Activated CD8-positive, alpha-beta memory T cell treated with anti-CD3 and anti-CD28 coated beads, Interleukin-2, amount 10 ng/mL, durations not matched to agents 7 days and 5 days (primary cell): ENCODE measurements around the gene CFAP92. TPM values are rescaled to one million over a fixed set of nuclear protein-coding genes. Genes with fewer than 3 reads are reported as not detected.
A peak's percentile ranks its signal among the peaks of the same experiment; 100 is the strongest.

Source experiments
- ATAC-seq: fragments of 150-1000 bp; cut with Tn5 transposase; one replicate; pipeline ENCODE4 v1.10.0; 2021; ENCODE audit warnings: moderate library complexity
- CTCF ChIA-PET: fragments of 350-600 bp; sonication (Branson Sonifier 250); formaldehyde crosslinking; loops from one replicate; lab custom pipeline; 2021; ENCODE audit warnings: antibody characterized with exemption; lab: Charles Lee
- DNase-seq: peaks from one replicate; pipeline ENCODE4 v3.0.0-alpha.2; 2020
- H3K27ac Mint-ChIP-seq: one replicate; pipeline ENCODE4 v1.8.0; 2021; ENCODE audit warnings: mild to moderate bottlenecking, mixed read lengths
- H3K27me3 Mint-ChIP-seq: one replicate; pipeline ENCODE4 v1.8.0; 2021; ENCODE audit warnings: mixed read lengths
- H3K36me3 Mint-ChIP-seq: one replicate; pipeline ENCODE4 v1.8.0; 2021; ENCODE audit warnings: mild to moderate bottlenecking, mixed read lengths
- H3K4me1 Mint-ChIP-seq: one replicate; pipeline ENCODE4 v1.8.0; 2021; ENCODE audit warnings: mixed read lengths
- H3K4me3 Mint-ChIP-seq: one replicate; pipeline ENCODE4 v1.8.0; 2021; ENCODE audit warnings: mild to moderate bottlenecking, moderate library complexity, mixed read lengths
- H3K9me3 Mint-ChIP-seq: one replicate; pipeline ENCODE4 v1.8.0; 2022; ENCODE audit warnings: low read depth, mixed read lengths
- total RNA-seq, 2 experiments: library from RNA; stranded (reverse); gene quantifications; one replicate each; pipeline ENCODE4 v1.2.3, GENCODE V29; 2021

The CFAP92 gene
- total RNA-seq, 2 experiments from 2014 or later: 0.12 TPM; not detected in 1

GRCh38 chr3:128988286-128988685, 5.6 kb downstream of the CFAP92 start:
- ATAC-seq (no peak), DNase-seq (no peak)
- CTCF ChIA-PET: interaction anchor here (1.3 kb wide), 1 partner anchor 18 kb away, joined by 7 read pairs; no protein-coding TSS in a partner anchor
- Mint-ChIP-seq H3K4me3 (no peak overlapping the region), H3K27ac (no peak overlapping the region), H3K27me3 (peaks cover 2% of the 10 kb centered on the region), H3K4me1 (peaks cover 1% of the 10 kb centered on the region), H3K9me3 (no peaks in the 10 kb centered on the region), H3K36me3 (no peaks in the 10 kb centered on the region)

- Mint-ChIP-seq H3K27ac (no peak overlapping the region), H3K9me3 (no peaks in the 10 kb centered on the region), H3K4me1 (no peaks in the 10 kb centered on the region), H3K4me3 (no peak overlapping the region), H3K27me3 (no peaks in the 10 kb centered on the region), H3K36me3 (no peaks in the 10 kb centered on the region)
- DNase-seq (no peak), ATAC-seq (no peak)
- CTCF ChIA-PET: interaction anchor here (1.3 to 2.0 kb wide), 2 partner anchors 17 kb away, joined by 5 to 7 read pairs; no protein-coding TSS in a partner anchor
Observed at GRCh38 chr3:128987302-128988100, 6.4 kb downstream of the CFAP92 start.

- DNase-seq (no peak), ATAC-seq (no peak)
- CTCF ChIA-PET: interaction anchor here (1.1 kb wide), 1 partner anchor 262 kb away, joined by 3 read pairs; no protein-coding TSS in a partner anchor
- Mint-ChIP-seq H3K36me3 (no peaks in the 10 kb centered on the region), H3K4me1 (peaks cover 2% of the 10 kb centered on the region), H3K4me3 (no peak overlapping the region), H3K27me3 (peaks cover 7% of the 10 kb centered on the region), H3K27ac (no peak overlapping the region), H3K9me3 (no peaks in the 10 kb centered on the region)
Observed at GRCh38 chr3:128984596-128984995, 9.3 kb downstream of the CFAP92 start.

DNA sequence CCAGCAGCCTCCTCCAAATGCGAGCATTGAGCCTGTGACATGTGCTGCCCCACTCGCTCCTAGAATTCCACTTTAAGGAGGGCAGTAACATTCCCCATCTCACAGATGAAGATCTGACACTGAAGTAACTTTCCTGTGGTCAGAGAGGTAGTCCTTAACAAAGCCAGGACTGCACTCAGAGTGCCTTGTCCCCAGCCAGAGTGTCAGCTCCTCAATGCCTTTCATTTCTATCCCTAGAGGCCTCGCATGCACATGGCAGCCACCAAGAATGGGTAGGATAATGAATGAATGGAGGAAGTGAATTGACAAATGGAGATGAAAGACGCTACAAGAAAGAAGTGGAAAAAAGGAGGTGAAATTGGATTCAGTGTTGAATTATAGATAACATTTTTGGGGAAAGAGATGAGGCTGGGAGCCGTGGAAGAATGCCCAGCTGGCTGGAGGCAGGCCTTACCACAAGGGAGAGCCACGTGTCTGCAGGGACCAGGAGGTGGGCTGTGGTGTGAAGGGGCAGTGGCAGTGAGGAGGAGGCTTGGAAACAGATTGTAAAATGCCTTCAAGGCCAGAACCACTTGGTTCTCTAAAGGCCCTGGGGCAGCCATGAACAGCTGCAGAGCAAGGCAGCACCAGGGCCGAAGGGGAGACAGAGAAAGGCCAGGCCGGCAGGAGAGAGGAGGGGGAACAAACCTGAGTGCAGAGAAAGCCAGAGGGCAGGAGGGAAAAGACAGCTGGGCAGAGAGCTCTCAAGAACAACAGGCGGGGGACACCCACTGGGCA, 10.4 kb downstream of the CFAP92 start:
- Mint-ChIP-seq H3K36me3 (no peaks in the 10 kb centered on the region), H3K9me3 (no peaks in the 10 kb centered on the region), H3K4me1 (peaks cover 2% of the 10 kb centered on the region), H3K4me3 (no peak overlapping the region), H3K27me3 (peaks cover 8% of the 10 kb centered on the region), H3K27ac (no peak overlapping the region)
- CTCF ChIA-PET: interaction anchor here (1.0 kb wide), 1 partner anchor 70 kb away, joined by 3 read pairs; no protein-coding TSS in a partner anchor
- no peak for ATAC-seq
- no peak for DNase-seq

DNA sequence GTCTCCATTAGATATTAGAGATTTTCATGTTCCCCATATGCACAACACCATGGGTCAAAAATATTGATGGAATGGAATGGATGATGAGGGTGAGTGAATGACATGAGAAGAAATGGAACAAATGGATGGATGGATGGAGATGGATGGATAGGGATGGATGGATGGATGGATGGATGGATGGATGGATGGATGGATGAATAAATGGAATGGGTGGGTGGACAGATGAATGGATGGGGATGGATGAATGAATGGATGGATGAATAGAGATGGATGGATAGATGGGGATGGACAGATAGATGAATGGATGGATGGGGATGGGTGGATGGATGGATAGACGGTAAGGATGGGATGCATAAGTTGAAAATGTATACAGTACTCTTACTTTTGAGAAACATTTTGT, 18.6 kb downstream of the CFAP92 start:
- Mint-ChIP-seq H3K27me3 (peaks cover 25% of the 10 kb centered on the region), H3K4me3 (no peak overlapping the region), H3K27ac (no peak overlapping the region), H3K9me3 (no peaks in the 10 kb centered on the region), H3K36me3 (no peaks in the 10 kb centered on the region), H3K4me1 (peaks cover 10% of the 10 kb centered on the region)
- no peak for ATAC-seq
- no peak for DNase-seq
- CTCF ChIA-PET: no interaction called here

- Mint-ChIP-seq H3K4me3 (no peak overlapping the region), H3K36me3 (no peaks in the 10 kb centered on the region), H3K4me1 (peaks cover 13% of the 10 kb centered on the region), H3K27ac (no peak overlapping the region), H3K27me3 (peaks cover 24% of the 10 kb centered on the region), H3K9me3 (no peaks in the 10 kb centered on the region)
- CTCF ChIA-PET: no interaction called here
- DNase-seq (no peak), ATAC-seq (no peak)
Observed at GRCh38 chr3:128973988-128974564, 19.8 kb downstream of the CFAP92 start.

DNA sequence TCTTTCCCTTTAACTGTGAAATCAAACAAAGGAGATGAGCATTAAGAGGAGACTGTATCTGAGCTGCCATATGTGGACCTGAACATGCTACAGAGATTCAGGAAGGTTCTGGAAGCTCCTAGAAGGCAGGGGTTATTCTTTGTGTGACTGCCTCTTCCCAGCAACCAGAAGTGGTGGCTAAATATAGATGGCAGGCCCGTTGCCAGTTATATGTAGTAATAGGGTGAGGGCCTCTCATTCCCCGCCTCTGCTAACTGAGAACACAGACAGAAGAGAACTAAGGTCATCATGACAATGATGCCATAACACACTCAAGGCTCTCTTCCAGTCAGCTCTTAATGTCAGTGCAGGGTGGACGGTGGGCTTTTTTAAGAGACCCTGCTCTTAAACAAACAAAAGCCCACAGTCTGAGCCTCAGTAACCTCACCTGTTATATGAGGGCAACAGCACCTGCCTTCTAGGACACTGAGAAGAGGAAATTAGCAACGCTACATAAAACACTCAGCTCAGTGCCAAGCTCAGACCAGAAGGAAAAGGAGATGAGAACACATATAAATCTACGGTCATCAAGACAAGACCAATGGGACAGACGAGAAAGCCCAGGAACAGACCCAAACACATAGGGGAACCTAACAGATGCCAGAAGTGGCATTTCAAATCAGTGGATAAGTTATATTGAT, 22.3 kb downstream of the CFAP92 start:
- no peaks in the 10 kb centered on the region for H3K9me3 Mint-ChIP-seq
- H3K27me3 Mint-ChIP-seq: peaks cover 13% of the 10 kb centered on the region
- H3K4me3 Mint-ChIP-seq: no peak overlapping the region
- H3K27ac Mint-ChIP-seq: no peak overlapping the region
- ATAC-seq (no peak), DNase-seq (no peak)
- CTCF ChIA-PET: interaction anchor here (0.7 to 4.4 kb wide), 30 partner anchors 10 to 856 kb away, joined by 3 to 58 read pairs (median 7); partner anchors contain the start of genes CFAP92, COPG1 and RAB43
- no peaks in the 10 kb centered on the region for H3K36me3 Mint-ChIP-seq
- peaks cover 13% of the 10 kb centered on the region for H3K4me1 Mint-ChIP-seq

- peak; percentile 44 for ATAC-seq
- H3K4me1 Mint-ChIP-seq: peaks cover 13% of the 10 kb centered on the region
- no peak overlapping the region for H3K27ac Mint-ChIP-seq
- peak; percentile 68 for DNase-seq
- CTCF ChIA-PET: interaction anchor here (0.6 to 4.4 kb wide), 73 partner anchors 11 to 856 kb away, joined by 3 to 58 read pairs (median 5); partner anchors contain the start of genes CFAP92, COPG1 and RAB43
- peaks cover 10% of the 10 kb centered on the region for H3K27me3 Mint-ChIP-seq
- H3K36me3 Mint-ChIP-seq: no peaks in the 10 kb centered on the region
- no peak overlapping the region for H3K4me3 Mint-ChIP-seq
- H3K9me3 Mint-ChIP-seq: no peaks in the 10 kb centered on the region
Observed at GRCh38 chr3:128970740-128971047, 23.2 kb downstream of the CFAP92 start.

DNA sequence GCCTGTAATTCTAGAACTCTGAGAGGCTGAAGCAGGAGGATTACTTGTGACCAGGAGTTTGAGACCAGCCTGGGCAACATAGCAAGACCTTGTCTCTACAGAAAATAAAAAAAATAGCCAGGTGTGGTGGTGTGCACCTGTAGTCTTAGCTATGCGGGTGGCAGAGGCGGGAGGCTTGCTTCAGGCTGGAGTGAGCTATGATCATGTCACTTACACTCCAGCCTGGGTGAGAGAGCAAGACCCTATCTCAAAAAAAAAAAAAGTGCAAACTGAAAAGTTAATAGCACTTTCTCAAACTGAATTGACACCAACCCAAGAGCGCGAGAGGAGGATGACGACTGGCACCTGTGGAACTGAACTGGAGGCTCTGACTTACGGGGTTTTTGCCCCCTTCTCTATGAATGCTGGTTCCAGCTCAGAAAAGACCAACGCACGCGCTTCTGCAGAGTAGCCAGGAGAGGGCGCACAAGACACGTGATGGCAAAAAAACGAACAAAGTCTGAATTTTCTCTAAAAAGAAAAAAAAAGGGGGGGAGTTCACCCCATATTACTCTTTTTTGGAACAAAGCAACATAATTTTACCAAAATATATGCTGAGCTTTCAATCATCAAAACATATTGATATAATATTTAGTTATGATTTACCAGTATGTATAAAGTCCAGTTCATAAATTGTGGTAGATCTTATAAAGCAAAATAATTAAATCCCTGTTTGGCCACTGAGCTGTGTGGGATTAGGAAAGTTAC, 23.7 kb downstream of the CFAP92 start:
- H3K27me3 Mint-ChIP-seq: peaks cover 8% of the 10 kb centered on the region
- no peaks in the 10 kb centered on the region for H3K9me3 Mint-ChIP-seq
- ATAC-seq (peak; percentile 77), DNase-seq (peak; percentile 77)
- no peak overlapping the region for H3K4me3 Mint-ChIP-seq
- peaks cover 13% of the 10 kb centered on the region for H3K4me1 Mint-ChIP-seq
- CTCF ChIA-PET: interaction anchor here (0.6 to 4.4 kb wide), 85 partner anchors 11 to 857 kb away, joined by 3 to 58 read pairs (median 4); partner anchors contain the start of genes CFAP92, COPG1, ISY1 and RAB43
- H3K27ac Mint-ChIP-seq: no peak overlapping the region
- H3K36me3 Mint-ChIP-seq: no peaks in the 10 kb centered on the region

DNA sequence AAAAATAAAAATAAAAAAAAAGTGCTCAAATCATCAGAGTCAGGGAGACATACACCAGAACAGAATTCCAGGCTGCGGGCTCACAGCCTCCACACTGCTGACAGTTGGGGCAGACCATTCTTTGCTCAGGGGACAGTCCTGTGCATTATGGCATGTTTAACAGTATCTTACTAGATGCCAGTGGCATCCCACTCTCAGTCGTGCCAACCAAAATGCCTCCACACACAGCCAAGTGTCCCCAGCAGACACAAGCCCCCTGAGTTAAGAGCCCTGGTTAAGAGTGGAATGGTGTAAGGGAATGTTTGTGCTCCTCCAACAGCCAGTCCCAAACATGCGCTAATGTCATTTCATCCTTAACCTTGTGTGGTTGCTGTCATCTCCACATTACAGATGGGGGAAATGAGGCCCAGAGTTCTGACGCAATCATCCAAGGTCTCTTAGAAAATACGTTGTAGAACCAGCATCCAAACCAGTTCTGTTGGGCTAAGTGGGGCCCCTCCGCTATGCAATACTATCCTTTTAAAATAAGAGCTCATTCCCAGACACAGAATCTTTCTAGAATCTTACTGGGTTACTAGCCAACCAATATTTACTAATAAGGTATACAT, 26.0 kb downstream of the CFAP92 start:
- H3K27me3 Mint-ChIP-seq: peaks cover 5% of the 10 kb centered on the region
- H3K36me3 Mint-ChIP-seq: no peaks in the 10 kb centered on the region
- CTCF ChIA-PET: interaction anchor here (0.9 to 3.7 kb wide), 3 partner anchors 85 to 278 kb away, joined by 3 to 51 read pairs (median 4); no protein-coding TSS in a partner anchor
- ATAC-seq (no peak), DNase-seq (no peak)
- H3K4me1 Mint-ChIP-seq: peaks cover 12% of the 10 kb centered on the region
- no peaks in the 10 kb centered on the region for H3K9me3 Mint-ChIP-seq
- no peak overlapping the region for H3K4me3 Mint-ChIP-seq
- no peak overlapping the region for H3K27ac Mint-ChIP-seq

GRCh38 chr3:128965818-128966217, 28.1 kb downstream of the CFAP92 start:
- CTCF ChIA-PET: no interaction called here
- H3K4me3 Mint-ChIP-seq: no peak overlapping the region
- peaks cover 7% of the 10 kb centered on the region for H3K4me1 Mint-ChIP-seq
- H3K27ac Mint-ChIP-seq: no peak overlapping the region
- no peaks in the 10 kb centered on the region for H3K9me3 Mint-ChIP-seq
- DNase-seq (no peak), ATAC-seq (no peak)
- no peaks in the 10 kb centered on the region for H3K36me3 Mint-ChIP-seq
- peaks cover 7% of the 10 kb centered on the region for H3K27me3 Mint-ChIP-seq

- Mint-ChIP-seq H3K27ac (no peak overlapping the region), H3K27me3 (peaks cover 11% of the 10 kb centered on the region), H3K36me3 (no peaks in the 10 kb centered on the region), H3K4me1 (peaks cover 3% of the 10 kb centered on the region), H3K9me3 (no peaks in the 10 kb centered on the region), H3K4me3 (no peak overlapping the region)
- DNase-seq (no peak), ATAC-seq (no peak)
- CTCF ChIA-PET: no interaction called here
Observed at GRCh38 chr3:128965280-128965679, 28.6 kb downstream of the CFAP92 start.
